ENCODE measurements around the gene OAS1. TPM values are rescaled to one million over a fixed set of nuclear protein-coding genes. Genes with fewer than 3 reads are reported as not detected.

Gene OAS1
- total and polyA plus RNA-seq, 2 donors (not counting 1 experiment from before 2014, with no cell fraction given): 48.3 to 70.2 TPM

DNA sequence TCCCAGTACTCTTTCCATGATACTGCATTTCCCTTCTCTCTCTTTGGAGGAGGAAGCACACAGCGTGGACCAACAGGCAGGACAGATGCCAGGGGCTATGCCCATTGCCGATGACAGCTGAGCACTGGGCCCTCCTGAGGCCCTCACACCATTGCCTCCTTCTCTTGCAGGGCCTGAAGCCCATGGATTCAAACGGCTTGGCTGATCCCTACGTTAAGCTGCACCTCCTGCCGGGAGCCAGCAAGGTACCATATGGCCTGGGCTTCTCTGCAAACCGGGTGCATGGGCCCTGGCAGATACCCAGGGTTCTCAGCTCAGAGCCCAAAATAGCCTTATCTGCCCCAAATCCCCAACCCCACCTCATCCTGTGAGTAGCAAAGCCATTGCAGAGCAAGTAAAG, 25.2 kb upstream of the OAS1 start:
- Histone ChIP-seq H3K4me2 (replicated peaks; ENCODE audit: low read depth, low read length, poor library complexity, severe bottlenecking) (no peak overlapping the region), H3K27ac (ENCODE audit: low read length in 2 of 2) (no peak overlapping the region), H3K27me3 (replicated peaks in 1 of 4; ENCODE audit: control extremely low read depth in 1 of 4, control insufficient read depth in 3 of 4, insufficient read depth in 4 of 4, low read length in 3 of 4) (peaks cover 0 to 16% (median 8%) of the 10 kb centered on the region in 4 experiments), H3K4me1 (ENCODE audit: control insufficient read depth in 2 of 2, insufficient read depth in 2 of 2, low read length in 2 of 2) (no peaks in the 10 kb centered on the region), H3K79me2 (ENCODE audit: control insufficient read depth, insufficient read depth, low read length) (no peaks in the 10 kb centered on the region), H3K36me3 (replicated peaks in 1 of 2; ENCODE audit: control extremely low read depth in 1 of 2, control insufficient read depth in 1 of 2, extremely low read depth in 1 of 2, insufficient read depth in 2 of 2, low read length in 1 of 2) (no peaks in the 10 kb centered on the region), H3K9me3 (ENCODE audit: control extremely low read depth in 1 of 3, control insufficient read depth in 2 of 3, insufficient read depth in 1 of 3, low read length in 2 of 3) (peaks cover 0 to 4% (median 0%) of the 10 kb centered on the region in 3 donors), H4K20me1 (ENCODE audit: control insufficient read depth, insufficient read depth, low read length, poor library complexity, severe bottlenecking) (no peaks in the 10 kb centered on the region), H2AFZ (ENCODE audit: insufficient read depth, low read depth, low read length, poor library complexity, severe bottlenecking) (no peak overlapping the region), H3K4me3 (ENCODE audit: control extremely low read depth in 1 of 5, extremely low read depth in 1 of 5, insufficient read depth in 1 of 5, low read depth in 2 of 5, low read length in 4 of 5) (no peak overlapping the region), H3K9ac (ENCODE audit: low read length) (no peak overlapping the region)
- ChIA-PET POLR2A (no interaction called here), CTCF (no interaction called here)
- H3K27ac Mint-ChIP-seq: no peak overlapping the region
- peaks cover 43% of the 10 kb centered on the region for H3K27me3 Mint-ChIP-seq
- H3K4me1 Mint-ChIP-seq: no peaks in the 10 kb centered on the region
- DNase-seq (no peak), ATAC-seq (ENCODE audit: low read depth) (no peak)
- no peak for TF ChIP-seq CTCF (IDR thresholded peaks at IDR 0.05)
- no peak for TF ChIP-seq EZH2 (IDR thresholded peaks at IDR 0.05; ENCODE audit: borderline replicate concordance, insufficient read depth, low read depth, low read length, poor library complexity, severe bottlenecking)
- intact Hi-C loops (cut with micrococcal nuclease): no loop called here
- WGBS (ENCODE audit: insufficient coverage): 61% methylated on average over 6 of the region's 6 CpGs
- H3K4me3 Mint-ChIP-seq: no peak overlapping the region
- H3K9me3 Mint-ChIP-seq (ENCODE audit: insufficient read depth): no peaks in the 10 kb centered on the region

- H3K36me3 ChIP-seq (replicated peaks in 1 of 2; ENCODE audit: control extremely low read depth in 1 of 2, control insufficient read depth in 1 of 2, extremely low read depth in 1 of 2, insufficient read depth in 2 of 2, low read length in 1 of 2): no peaks in the 10 kb centered on the region
- 67% methylated on average over 1 of the region's 2 CpGs for WGBS (ENCODE audit: insufficient coverage)
- no peak overlapping the region for H3K4me2 ChIP-seq (replicated peaks; ENCODE audit: low read depth, low read length, poor library complexity, severe bottlenecking)
- TF ChIP-seq EZH2 (IDR thresholded peaks at IDR 0.05; ENCODE audit: borderline replicate concordance, insufficient read depth, low read depth, low read length, poor library complexity, severe bottlenecking) (no peak), CTCF (IDR thresholded peaks at IDR 0.05) (no peak)
- Mint-ChIP-seq H3K27ac (no peak overlapping the region), H3K4me1 (no peaks in the 10 kb centered on the region), H3K4me3 (no peak overlapping the region), H3K9me3 (ENCODE audit: insufficient read depth) (no peaks in the 10 kb centered on the region), H3K27me3 (peaks cover 18% of the 10 kb centered on the region)
- intact Hi-C loops (cut with micrococcal nuclease): no loop called here
- no peaks in the 10 kb centered on the region for H4K20me1 ChIP-seq (ENCODE audit: control insufficient read depth, insufficient read depth, low read length, poor library complexity, severe bottlenecking)
- H3K27me3 ChIP-seq (replicated peaks in 1 of 4; ENCODE audit: control extremely low read depth in 1 of 4, control insufficient read depth in 3 of 4, insufficient read depth in 4 of 4, low read length in 3 of 4): peaks cover 0 to 9% (median 0%) of the 10 kb centered on the region in 4 experiments
- ATAC-seq (ENCODE audit: low read depth) (no peak), DNase-seq (no peak)
- CTCF ChIA-PET: no interaction called here
- no peak overlapping the region for H2AFZ ChIP-seq (ENCODE audit: insufficient read depth, low read depth, low read length, poor library complexity, severe bottlenecking)
- H3K4me1 ChIP-seq (ENCODE audit: control insufficient read depth in 2 of 2, insufficient read depth in 2 of 2, low read length in 2 of 2): no peaks in the 10 kb centered on the region
- H3K27ac ChIP-seq (ENCODE audit: low read length in 2 of 2): no peak overlapping the region
- no peaks in the 10 kb centered on the region for H3K79me2 ChIP-seq (ENCODE audit: control insufficient read depth, insufficient read depth, low read length)
- POLR2A ChIA-PET: no interaction called here
- H3K4me3 ChIP-seq (ENCODE audit: control extremely low read depth in 1 of 5, extremely low read depth in 1 of 5, insufficient read depth in 1 of 5, low read depth in 2 of 5, low read length in 4 of 5): no peak overlapping the region
- H3K9ac ChIP-seq (ENCODE audit: low read length): no peak overlapping the region
- H3K9me3 ChIP-seq (ENCODE audit: control extremely low read depth in 1 of 3, control insufficient read depth in 2 of 3, insufficient read depth in 1 of 3, low read length in 2 of 3): peaks cover 0 to 4% (median 2%) of the 10 kb centered on the region in 3 donors
Observed at GRCh38 chr12:112885236-112885635, 21.5 kb upstream of the OAS1 start.
